Measurements from ENCODE around the gene DKKL1. TPM values are rescaled to one million over a fixed set of nuclear protein-coding genes. Genes with fewer than 3 reads are reported as not detected.

The DKKL1 gene
- total and polyA plus RNA-seq, 2 of the 4 experiments (the other 2 are of a cell fraction), result 0.67 TPM; not detected in 1

- Histone ChIP-seq H2AFZ (replicated peaks; ENCODE audit: low read length, poor library complexity) (no peak overlapping the region), H4K5ac (ENCODE audit: low read depth, low read length) (no peak overlapping the region), H2AK5ac (ENCODE audit: low read depth, low read length) (0 out of 2 replicates have a peak overlapping the region, but pooled peaks have one; percentile 21), H3K4me1 (ENCODE audit: control insufficient read depth, insufficient read depth, low read length) (no peaks in the 10 kb centered on the region), H4K20me1 (ENCODE audit: insufficient read depth, low read length) (no peaks in the 10 kb centered on the region; the same call in none of the 2 replicates), H3K4me3 (ENCODE audit: insufficient read depth, low read depth, low read length) (no peak overlapping the region), H2BK20ac (ENCODE audit: low read depth, low read length) (no peak overlapping the region), H2BK120ac (ENCODE audit: low read depth, low read length) (no peak overlapping the region), H2AK9ac (replicated peaks; ENCODE audit: low read depth, low read length, poor library complexity) (no peak overlapping the region), H3K27me3 (ENCODE audit: control insufficient read depth, insufficient read depth, low read length) (no peaks in the 10 kb centered on the region), H3K36me3 (ENCODE audit: control insufficient read depth, insufficient read depth, low read length) (peaks cover 45% of the 10 kb centered on the region), H4K8ac (ENCODE audit: low read depth in 2 of 2, low read length in 2 of 2) (no peak overlapping the region), H3K27ac (ENCODE audit: insufficient read depth, low read length) (no peak overlapping the region), H3K4ac (ENCODE audit: low read depth, low read length) (no peak overlapping the region), H3K4me2 (ENCODE audit: low read depth, low read length) (no peak overlapping the region), H3K14ac (replicated peaks; ENCODE audit: low read depth, low read length) (no peak overlapping the region), H3K23ac (ENCODE audit: low read depth, low read length) (no peak overlapping the region), H3K9me3 (ENCODE audit: control insufficient read depth, insufficient read depth, low read length) (no peaks in the 10 kb centered on the region), H3K9me1 (ENCODE audit: insufficient read depth, low read length) (0 out of 2 replicates have a peak, but pooled peaks cover 5% of the 10 kb centered on the region), H3K79me1 (ENCODE audit: low read depth in 1 of 2, low read length in 2 of 2) (peaks cover 0 to 9% of the 10 kb centered on the region in 2 experiments; a peak in 2 of 4 replicates), H4K91ac (ENCODE audit: insufficient read depth, low read depth, low read length) (no peak overlapping the region), H3K18ac (ENCODE audit: low read depth, low read length) (no peak overlapping the region), H2BK5ac (ENCODE audit: low read depth, low read length, poor library complexity, severe bottlenecking) (no peak overlapping the region), H2BK15ac (ENCODE audit: low read depth, low read length) (no peak overlapping the region), H3K9ac (ENCODE audit: low read depth, low read length) (no peak overlapping the region), H3K56ac (ENCODE audit: extremely low read depth, insufficient read depth, low read length) (no peak overlapping the region)
- ATAC-seq (ENCODE audit: low read depth), result peak; percentile 15; the same call in 1 of the 2 replicates
- ChIA-PET POLR2A (ENCODE audit: unreplicated experiment) (interaction anchor here (0.6 kb wide), 1 partner anchor 453 kb away, joined by 3 read pairs; no protein-coding TSS in a partner anchor), CTCF (no interaction called here)
- dilution Hi-C loops (cut with HindIII; ENCODE audit: low sequenced_read_pairs, unreplicated experiment), result no loop called here
- intact Hi-C loops (cut with micrococcal nuclease), result no loop called here
- WGBS, 2 experiments (ENCODE audit: extremely low coverage in 2 of 2, insufficient read length in 1 of 2), result 38% methylated on average over 24 of the region's 36 CpGs; no CpG with 5 or more reads in 1 of the 2 experiments
- no peak for DNase-seq
- no TSS peak for BruUV-seq (replicated peaks)
- in situ Hi-C loops (cut with MboI; ENCODE audit: low sequenced_read_pairs), result no loop called here
- TF ChIP-seq RAD21 (IDR thresholded peaks at IDR 0.05; ENCODE audit: low read length) (no peak), BHLHE40 (IDR thresholded peaks at IDR 0.05; ENCODE audit: low read depth, low read length) (peak; percentile 57), USF2 (IDR thresholded peaks at IDR 0.05; ENCODE audit: low read depth, low read length) (peak; percentile 60), MAZ (IDR thresholded peaks at IDR 0.05; ENCODE audit: borderline replicate concordance, low read depth, low read length) (no peak), FOS (IDR thresholded peaks at IDR 0.05; ENCODE audit: low read depth, low read length) (no peak), NFE2L2 (IDR thresholded peaks at IDR 0.05; ENCODE audit: low read depth, low read length) (no peak), SMC3 (IDR thresholded peaks at IDR 0.05; ENCODE audit: low read depth, low read length) (no peak)
These were observed 23.4 kb upstream of the DKKL1 start for GRCh38 chr19:49340069-49340864.
